IMR-90 (cell line): ENCODE results near the gene MOSPD3. TPM values are rescaled to one million over a fixed set of nuclear protein-coding genes. Genes with fewer than 3 reads are reported as not detected.

Experiments
- CEBPB ChIP-seq: IDR thresholded peaks from 2 replicates; pipeline ENCODE4 v1.6.1; 2012; ENCODE audit warnings: low read depth, low read length, improper control_type of control experiment
- CHD1 ChIP-seq: IDR thresholded peaks from 2 replicates; pipeline ENCODE4 v1.6.1; 2012; ENCODE audit warnings: low read depth, low read length, improper control_type of control experiment
- FOS ChIP-seq: fragments of 150-350 bp; IDR thresholded peaks from 2 replicates; pipeline ENCODE4 v1.6.1; 2016; ENCODE audit warnings: low read depth, low read length
- MAFK ChIP-seq: IDR thresholded peaks from 2 replicates; pipeline ENCODE4 v1.6.1; 2012; ENCODE audit warnings: low read depth, low read length, improper control_type of control experiment
- NFE2L2 ChIP-seq: fragments of 150-350 bp; IDR thresholded peaks from 2 replicates; pipeline ENCODE4 v1.6.1; 2016; ENCODE audit warnings: low read depth, mild to moderate bottlenecking, low read length
- polyA plus RNA-seq, 3 experiments: library from polyadenylated mRNA; depleted of rRNA; stranded (reverse); fragments of >200 nt; gene quantifications; 2 replicates each; pipeline ENCODE4 v1.2.3, GENCODE V29; 2012; ENCODE audit warnings: low replicate concordance in 1 of 3
- total RNA-seq: library from RNA; depleted of rRNA; stranded (reverse); fragments of >200 nt; gene quantifications from 2 replicates; pipeline ENCODE4 v1.2.3, GENCODE V29; 2012
- TF ChIP-seq, protein P1 (sequence below): fragments of 150-350 bp; IDR thresholded peaks from 2 replicates; pipeline ENCODE4 v1.6.1; 2017; ENCODE audit warnings: mild to moderate bottlenecking, antibody characterized with exemption, low read length, low read depth

MOSPD3 gene
- total and polyA plus RNA-seq, 2 of the 4 experiments (the other 2 are of a cell fraction) = 2.3 to 30.0 TPM

DNA sequence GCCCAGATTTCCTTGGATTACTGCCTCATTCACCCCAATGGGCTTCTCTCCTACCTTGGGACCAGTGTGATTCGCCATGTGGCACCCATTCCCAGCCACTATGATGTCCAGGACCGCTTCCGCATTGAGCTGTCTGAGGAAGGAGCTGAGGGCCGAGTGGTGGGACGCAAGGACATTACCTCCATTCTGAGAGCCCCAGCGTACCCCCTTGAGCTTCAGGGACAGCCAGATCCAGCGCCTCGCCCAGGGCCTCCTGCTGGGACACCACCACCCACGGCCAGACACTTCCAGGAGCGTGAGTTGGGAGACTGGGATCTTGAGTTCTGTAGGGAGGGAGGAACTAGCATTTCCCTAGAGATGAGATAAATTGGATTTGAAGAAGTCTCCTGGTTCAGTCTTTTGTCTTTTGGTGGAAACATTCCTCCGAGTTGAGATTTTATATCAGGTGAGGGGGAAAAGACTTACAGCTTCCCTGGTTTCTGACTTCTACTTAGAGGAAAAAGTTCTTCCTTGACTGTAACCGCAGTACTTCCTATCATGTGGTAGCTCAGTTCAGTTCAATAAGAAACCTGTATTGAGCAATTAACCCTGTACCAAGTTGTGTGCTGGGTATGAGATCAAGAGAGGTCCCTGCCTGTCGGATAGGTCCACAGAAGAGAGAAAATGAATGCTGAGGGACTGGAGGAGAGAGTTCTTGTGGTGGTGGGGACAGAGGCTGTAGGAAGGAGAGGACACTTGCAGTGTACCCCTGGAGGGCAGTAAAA lies 1.3 kb downstream of the MOSPD3 start (continued):
- TF ChIP-seq MAFK (no peak), NFE2L2 (no peak), CEBPB (no peak), CHD1 (no peak), FOS (no peak)
- TF ChIP-seq, protein P1, sequence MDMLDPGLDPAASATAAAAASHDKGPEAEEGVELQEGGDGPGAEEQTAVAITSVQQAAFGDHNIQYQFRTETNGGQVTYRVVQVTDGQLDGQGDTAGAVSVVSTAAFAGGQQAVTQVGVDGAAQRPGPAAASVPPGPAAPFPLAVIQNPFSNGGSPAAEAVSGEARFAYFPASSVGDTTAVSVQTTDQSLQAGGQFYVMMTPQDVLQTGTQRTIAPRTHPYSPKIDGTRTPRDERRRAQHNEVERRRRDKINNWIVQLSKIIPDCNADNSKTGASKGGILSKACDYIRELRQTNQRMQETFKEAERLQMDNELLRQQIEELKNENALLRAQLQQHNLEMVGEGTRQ = no peak
